Measurements from ENCODE around the gene TRIOBP. TPM values are rescaled to one million over a fixed set of nuclear protein-coding genes. Genes with fewer than 3 reads are reported as not detected.
A peak's percentile ranks its signal among the peaks of the same experiment; 100 is the strongest.

Gene TRIOBP
- total RNA-seq, 1 donor from 2014 or later: 33.7 TPM

DNA sequence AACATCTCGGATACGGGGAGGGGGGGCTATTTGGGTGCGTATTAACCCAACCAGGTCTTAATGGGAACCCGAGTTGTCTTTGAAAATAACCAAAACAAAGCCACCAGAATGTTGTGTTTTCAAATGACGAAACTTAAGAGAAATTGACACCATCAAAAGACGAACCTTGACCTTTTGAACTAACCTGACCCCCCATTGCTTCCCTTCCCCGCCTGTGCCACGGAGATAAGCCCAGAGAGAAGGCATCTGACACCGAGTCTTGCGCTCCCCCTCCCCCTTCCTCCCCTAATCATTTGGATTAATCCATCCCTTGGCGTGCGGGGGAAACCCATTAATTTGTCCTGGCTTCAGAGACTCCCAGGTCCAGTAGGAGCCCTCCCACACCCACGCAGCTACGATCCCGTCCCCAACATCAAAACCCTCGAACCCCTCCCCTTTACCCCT is 106.4 kb downstream of the TRIOBP start:
- DNase-seq: peak; percentile 39

GRCh38 chr22:37803639-37804351 is 106.9 kb downstream of the TRIOBP start:
- Mint-ChIP-seq H3K4me1 (ENCODE audit: low read depth, unreplicated experiment) (peaks cover 14% of the 10 kb centered on the region), H3K27me3 (ENCODE audit: unreplicated experiment) (peaks cover 8% of the 10 kb centered on the region), H3K36me3 (ENCODE audit: unreplicated experiment) (no peaks in the 10 kb centered on the region), H3K4me3 (ENCODE audit: unreplicated experiment) (peak overlapping the region; percentile 88), H3K9me3 (ENCODE audit: unreplicated experiment) (peaks cover 10% of the 10 kb centered on the region), H3K27ac (ENCODE audit: unreplicated experiment) (peak overlapping the region; percentile 89)
- no peak for TF ChIP-seq CTCF (IDR thresholded peaks at IDR 0.05; ENCODE audit: partially characterized antibody, unreplicated experiment)
- peak; percentile 32 for DNase-seq

More for the DNA sequence above, 106.4 kb downstream of the TRIOBP start:
- Mint-ChIP-seq H3K4me3 (ENCODE audit: unreplicated experiment) (peak overlapping the region; percentile 88), H3K4me1 (ENCODE audit: low read depth, unreplicated experiment) (peaks cover 14% of the 10 kb centered on the region), H3K27ac (ENCODE audit: unreplicated experiment) (peak overlapping the region; percentile 89), H3K9me3 (ENCODE audit: unreplicated experiment) (peaks cover 8% of the 10 kb centered on the region), H3K27me3 (ENCODE audit: unreplicated experiment) (peaks cover 8% of the 10 kb centered on the region), H3K36me3 (ENCODE audit: unreplicated experiment) (no peaks in the 10 kb centered on the region)
- TF ChIP-seq CTCF (IDR thresholded peaks at IDR 0.05; ENCODE audit: partially characterized antibody, unreplicated experiment): no peak

DNA sequence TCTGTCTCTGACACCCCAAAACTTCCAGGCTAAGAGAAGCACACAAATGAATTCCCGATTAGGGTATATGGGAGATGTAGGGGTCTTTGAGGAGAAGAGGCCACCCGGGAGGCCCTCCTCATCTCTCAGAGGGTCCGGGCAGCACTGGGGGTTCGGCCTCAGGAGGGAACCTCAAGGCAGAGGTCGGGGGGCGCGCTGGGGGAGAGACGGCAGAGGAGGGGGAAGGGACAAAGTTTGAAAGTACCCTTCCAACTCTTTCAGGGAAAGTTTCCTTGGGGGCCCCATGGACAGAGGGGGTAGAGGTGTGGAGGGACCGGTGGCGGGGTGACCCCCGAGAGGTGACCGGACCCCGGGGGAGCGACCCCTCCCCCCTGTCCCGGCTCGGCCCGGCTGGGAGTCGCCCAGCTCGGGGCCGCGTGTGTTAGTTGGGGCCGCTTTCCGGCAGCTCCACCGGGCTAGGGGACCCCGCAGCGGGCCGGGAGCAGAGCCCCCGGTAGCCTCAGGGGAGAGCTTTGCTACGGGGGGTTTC is 107.6 kb downstream of the TRIOBP start:
- peak overlapping the region; percentile 89 for H3K27ac Mint-ChIP-seq (ENCODE audit: unreplicated experiment)
- DNase-seq: peak; percentile 39
- H3K4me1 Mint-ChIP-seq (ENCODE audit: low read depth, unreplicated experiment): peaks cover 14% of the 10 kb centered on the region
- H3K27me3 Mint-ChIP-seq (ENCODE audit: unreplicated experiment): peaks cover 8% of the 10 kb centered on the region
- no peaks in the 10 kb centered on the region for H3K36me3 Mint-ChIP-seq (ENCODE audit: unreplicated experiment)
- peak overlapping the region; percentile 88 for H3K4me3 Mint-ChIP-seq (ENCODE audit: unreplicated experiment)
- no peak for TF ChIP-seq CTCF (IDR thresholded peaks at IDR 0.05; ENCODE audit: partially characterized antibody, unreplicated experiment)
- peaks cover 10% of the 10 kb centered on the region for H3K9me3 Mint-ChIP-seq (ENCODE audit: unreplicated experiment)

DNA sequence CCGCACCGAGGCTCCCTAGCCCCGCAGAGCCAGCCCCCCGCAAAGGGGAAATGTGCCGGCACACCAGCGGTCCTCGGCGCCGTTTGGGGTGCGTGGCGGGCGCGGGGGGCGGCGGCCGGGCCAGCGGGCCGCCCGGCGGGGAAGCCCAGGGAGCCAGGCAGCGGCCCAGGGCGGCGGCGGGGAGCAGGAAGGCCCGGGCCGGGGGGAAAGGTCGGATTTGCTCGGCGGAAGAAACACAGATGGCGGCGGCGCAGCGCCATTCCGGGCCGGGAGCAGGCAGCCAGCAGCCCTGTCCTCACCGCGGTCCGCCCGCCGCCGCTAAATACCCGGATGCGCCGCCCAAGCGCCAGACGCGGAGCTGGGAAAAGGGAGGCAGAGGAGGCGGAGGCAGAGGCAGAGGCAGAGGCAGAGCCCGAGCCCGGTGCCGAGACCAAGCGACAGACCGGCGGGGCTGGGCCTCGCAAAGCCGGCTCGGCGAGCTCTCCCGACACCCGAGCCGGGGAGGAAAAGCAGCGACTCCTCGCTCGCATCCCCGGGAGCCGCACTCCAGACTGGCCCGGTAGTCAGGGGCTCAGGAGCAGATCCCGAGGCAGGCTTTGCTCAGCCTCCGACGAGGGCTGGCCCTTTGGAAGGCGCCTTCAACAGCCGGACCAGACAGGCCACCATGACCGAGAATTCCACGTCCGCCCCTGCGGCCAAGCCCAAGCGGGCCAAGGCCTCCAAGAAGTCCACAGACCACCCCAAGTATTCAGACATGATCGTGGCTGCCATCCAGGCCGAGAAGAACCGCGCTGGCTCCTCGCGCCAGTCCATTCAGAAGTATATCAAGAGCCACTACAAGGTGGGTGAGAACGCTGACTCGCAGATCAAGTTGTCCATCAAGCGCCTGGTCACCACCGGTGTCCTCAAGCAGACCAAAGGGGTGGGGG is 108.3 kb downstream of the TRIOBP start:
- Mint-ChIP-seq H3K27ac (ENCODE audit: unreplicated experiment) (peak overlapping the region; percentile 87), H3K4me3 (ENCODE audit: unreplicated experiment) (peak overlapping the region; percentile 95), H3K36me3 (ENCODE audit: unreplicated experiment) (no peaks in the 10 kb centered on the region), H3K9me3 (ENCODE audit: unreplicated experiment) (peaks cover 10% of the 10 kb centered on the region), H3K27me3 (ENCODE audit: unreplicated experiment) (peaks cover 8% of the 10 kb centered on the region), H3K4me1 (ENCODE audit: low read depth, unreplicated experiment) (peaks cover 14% of the 10 kb centered on the region)
- TF ChIP-seq CTCF (IDR thresholded peaks at IDR 0.05; ENCODE audit: partially characterized antibody, unreplicated experiment): no peak
- DNase-seq: peak; percentile 92
